K562 (cell line): Measurements from ENCODE around the gene MSANTD4. TPM values are rescaled to one million over a fixed set of nuclear protein-coding genes. Genes with fewer than 3 reads are reported as not detected.

Experiments
- ATAC-seq: fragments of 200-7000 bp; cut with Tn5 transposase; 3 replicates; pipeline ENCODE4 v1.9.1; 2020; ENCODE audit warnings: moderate library complexity
- BruUV-seq: library from RNA; stranded (reverse); fragments of 400-500 nt; replicated peaks from 2 replicates; lab custom pipeline; 2021; lab: Mats Ljungman, UMichigan
- CTCF ChIA-PET: fragments of 300-600 bp; formaldehyde crosslinking; extraction: SDS; loops from one replicate; lab custom pipeline; 2021; ENCODE audit warnings: low intra/inter-chr PET ratio; lab: Yijun Ruan, JAX
- POLR2A ChIA-PET: fragments of 300-600, 350-650 bp; sonication (Branson Sonifier 250); formaldehyde crosslinking; extraction: SDS; loops from one replicate; lab custom pipeline; 2021; ENCODE audit warnings: antibody characterized with exemption, inconsistent platforms; lab: Yijun Ruan, JAX
- DNase-seq, 4 experiments: peaks; one replicate each; pipeline versions ENCODE4 v3.0.0 to v3.0.0-alpha.2; 2011 to 2018; ENCODE audit warnings: low spot score in 3 of 4, mixed read lengths in 3 of 4; ENCODE audit errors: extremely low read depth in 1 of 4
- FAIRE-seq: peaks from 2 replicates; lab custom pipeline; 2011; peaks lifted over from hg19 to GRCh38; lab: Jason Lieb, UNC
- H2AFZ ChIP-seq: 2 replicates; pipeline ENCODE4 v1.6.0; 2011; ENCODE audit warnings: low read depth, low read length, control low read depth, inconsistent platforms
- H3K27ac ChIP-seq: fragments of 200-600 bp; 3 replicates; pipeline ENCODE4 v1.8.0; 2011; ENCODE audit warnings: low read depth, mild to moderate bottlenecking, control low read depth, inconsistent platforms, low read length, moderate library complexity, mixed read lengths; ENCODE audit errors: extremely low read depth
- H3K27me3 ChIP-seq, 2 experiments: fragments of 300-600 bp in 1 of 2; 2 replicates in 1 of 2; 3 replicates in 1 of 2; pipeline versions ENCODE4 v1.6.0 to v1.8.0; 2011; ENCODE audit warnings: inconsistent platforms in 2 of 2, low read length in 2 of 2, mild to moderate bottlenecking in 1 of 2, mixed read lengths in 1 of 2, moderate library complexity in 1 of 2; ENCODE audit not compliant: control insufficient read depth in 2 of 2, insufficient read depth in 2 of 2
- H3K36me3 ChIP-seq: fragments of 300-600 bp; 3 replicates; pipeline ENCODE4 v1.8.0; 2011; ENCODE audit warnings: mild to moderate bottlenecking, low read length, inconsistent platforms; ENCODE audit not compliant: control insufficient read depth, insufficient read depth
- H3K4me1 ChIP-seq, 2 experiments: fragments of 200-600 bp in 1 of 2; replicated peaks in 1 of 2; 2 replicates in 1 of 2; 3 replicates in 1 of 2; pipeline versions ENCODE4 v1.5.1 to v1.8.0; 2011; ENCODE audit warnings: inconsistent platforms in 2 of 2, low read length in 2 of 2, mild to moderate bottlenecking in 1 of 2, mixed read lengths in 1 of 2, moderate library complexity in 1 of 2; ENCODE audit not compliant: control insufficient read depth in 2 of 2, insufficient read depth in 2 of 2
- H3K4me2 ChIP-seq: 2 replicates; pipeline ENCODE4 v1.6.1; 2011; ENCODE audit warnings: low read length, control low read depth, inconsistent platforms, mixed read lengths; ENCODE audit not compliant: insufficient read depth
- H3K4me3 ChIP-seq: fragments of 200-600 bp; sonication (generic), shearing (Covaris generic); 2 replicates; pipeline ENCODE4 v1.5.1; 2016; ENCODE audit warnings: control low read depth, inconsistent platforms
- H3K79me2 ChIP-seq: fragments of 200-600 bp; 3 replicates; pipeline ENCODE4 v1.8.0; 2011; ENCODE audit warnings: low read length, inconsistent platforms; ENCODE audit not compliant: control insufficient read depth, insufficient read depth
- H3K9ac ChIP-seq, 2 experiments: 2 replicates each; pipeline versions ENCODE4 v1.6.0 to v1.6.1; 2011; ENCODE audit warnings: low read depth in 2 of 2, low read length in 2 of 2, control low read depth in 1 of 2, inconsistent platforms in 1 of 2, mild to moderate bottlenecking in 1 of 2, mixed read lengths in 1 of 2; ENCODE audit not compliant: insufficient read depth in 1 of 2
- H3K9me1 ChIP-seq: one replicate; pipeline ENCODE4 v1.6.0; 2011; ENCODE audit warnings: inconsistent platforms, mild to moderate bottlenecking, low read length, moderate library complexity; ENCODE audit not compliant: control insufficient read depth, insufficient read depth
- H3K9me3 ChIP-seq: replicated peaks from 2 replicates; pipeline ENCODE4 v1.5.1; 2011; ENCODE audit warnings: low read depth, low read length, inconsistent platforms; ENCODE audit not compliant: control insufficient read depth, insufficient read depth
- H4K20me1 ChIP-seq: replicated peaks from 2 replicates; pipeline ENCODE4 v1.6.1; 2011; ENCODE audit warnings: low read length, inconsistent platforms, mixed read lengths; ENCODE audit not compliant: control insufficient read depth, insufficient read depth
- CAMTA2 ChIP-seq: fragments of 250-450 bp; sonication (Bioruptor Pico); conservative IDR thresholded peaks from 2 replicates; pipeline ENCODE4 v1.5.1; 2022
- E2F3 ChIP-seq: fragments of 250-450 bp; sonication (Bioruptor Pico); IDR thresholded peaks from 2 replicates; pipeline ENCODE4 v1.4.0; 2020; ENCODE audit warnings: mild to moderate bottlenecking
- ETV6 ChIP-seq, 3 experiments: fragments of 150-350 bp in 1 of 3; sonication (generic) in 1 of 3; formaldehyde crosslinking in 1 of 3; IDR thresholded peaks; 2 replicates each; pipeline versions ENCODE4 v1.6.1 to v1.8.0; 2014 to 2022; ENCODE audit warnings: borderline replicate concordance in 2 of 3, low read depth in 2 of 3, antibody characterized with exemption in 1 of 3, low read length in 1 of 3, mild to moderate bottlenecking in 1 of 3, missing genetic modification reagents in 1 of 3
- HDAC1 ChIP-seq, 2 experiments: fragments of 450-650 bp; IDR thresholded peaks; 2 replicates each; pipeline ENCODE4 v1.6.1; 2016 to 2017; ENCODE audit warnings: inconsistent platforms in 1 of 2, mild to moderate bottlenecking in 1 of 2, moderate library complexity in 1 of 2
- TFE3 ChIP-seq: fragments of 450-650 bp; formaldehyde crosslinking; IDR thresholded peaks from 2 replicates; pipeline ENCODE4 v1.4.0; 2020; ENCODE audit warnings: mild to moderate bottlenecking, mixed read lengths
- WGBS: fragments of 100-300 bp; shearing (Covaris generic); methylation state at CpG from one replicate; pipeline ENCODE4 v1.1.6; 2016; ENCODE audit warnings: low coverage, mixed read lengths; ENCODE audit not compliant: insufficient coverage; ENCODE audit errors: missing lambda C conversion rate; 5-methylcytosine and 5-hydroxymethylcytosine counted together
- in situ Hi-C: fragments of 300-500 bp; cut with MboI; formaldehyde crosslinking; loops from 4 replicates; pipeline ENCODE4 v1.15.0; 2018; ENCODE audit warnings: inconsistent platforms, mixed read lengths
- intact Hi-C: fragments of 100-400 bp; cut with micrococcal nuclease; formaldehyde crosslinking; loops from 2 replicates; pipeline ENCODE4 v1.14.2; 2022
- polyA plus RNA-seq, 8 experiments: library from polyadenylated mRNA; depleted of rRNA in 4 of 8; stranded (reverse) in 5 of 8; unstranded in 3 of 8; fragments of >200 nt; fragmentation: Nextera tagmentation in 2 of 8; fragmentation: Illumina TruSeq in 1 of 8; extraction: Ambion mirVana in 2 of 8; extraction: Trizol in 1 of 8; gene quantifications; 2 replicates each; pipeline versions ENCODE4 v1.2.1 to v1.2.3, GENCODE V29; 2011 to 2014; ENCODE audit warnings: inconsistent platforms in 1 of 8, missing spikeins in 1 of 8
- total RNA-seq, 7 experiments: library from RNA; depleted of rRNA in 6 of 7; stranded (reverse); fragments of >200 nt in 6 of 7; fragmentation: Illumina TruSeq in 2 of 7; extraction: Trizol in 2 of 7; gene quantifications; 2 replicates each; pipeline versions ENCODE4 v1.2.1 to v1.2.3, GENCODE V29; 2011 to 2021; ENCODE audit warnings: low replicate concordance in 1 of 7

Gene MSANTD4
- total and polyA plus RNA-seq, 9 of the 15 experiments (the other 6 are each of a cell fraction or from before 2014, with no cell fraction given): 5.0 to 16.4 (median 10.2) TPM

GRCh38 chr11:106031936-106032335 is 9.9 kb upstream of the MSANTD4 start:
- FAIRE-seq: no peak
- Histone ChIP-seq H3K36me3 (no peaks in the 10 kb centered on the region), H3K4me1 (no peaks in the 10 kb centered on the region), H3K27ac (no peak overlapping the region), H3K9me3 (no peaks in the 10 kb centered on the region), H3K79me2 (no peaks in the 10 kb centered on the region), H3K9ac (no peak overlapping the region), H3K9me1 (no peaks in the 10 kb centered on the region), H3K4me3 (no peak overlapping the region), H3K4me2 (no peak overlapping the region), H3K27me3 (no peaks in the 10 kb centered on the region), H4K20me1 (no peaks in the 10 kb centered on the region), H2AFZ (no peak overlapping the region)
- no TSS peak for BruUV-seq
- WGBS: 3% methylated on average over 3 of the region's 3 CpGs
- in situ Hi-C loops (no loop called here), intact Hi-C loops (no loop called here)
- CTCF ChIA-PET: no interaction called here
- TF ChIP-seq E2F3 (CRISPR knock-in tag): no peak
- TF ChIP-seq ETV6 (IDR thresholded peaks at IDR 0.05; ENCODE audit: borderline replicate concordance in 1 of 2, low read depth in 2 of 2, low read length in 1 of 2): no peak
- no peak for TF ChIP-seq ETV6 (CRISPR knock-in tag; IDR thresholded peaks at IDR 0.05; ENCODE audit: borderline replicate concordance)
- TF ChIP-seq HDAC1 (IDR thresholded peaks at IDR 0.05): no peak
- no peak for TF ChIP-seq CAMTA2 (CRISPR knock-in tag)
- peak; percentile 81 for TF ChIP-seq TFE3 (CRISPR knock-in tag)
- no peak for DNase-seq
- ATAC-seq: no peak
- POLR2A ChIA-PET: no interaction called here
